HG02884 (cell line): ENCODE data around the gene JAG1.

ENCODE experiments used
- ATAC-seq: cut with Tn5 transposase; IDR thresholded peaks from one replicate; pipeline ENCODE4 v1.9.1; 2021; ENCODE audit warnings: mild to moderate bottlenecking, moderate library complexity; ENCODE audit not compliant: unreplicated experiment

The JAG1 gene

GRCh38 chr20:10639737-10640556, 33.9 kb downstream of the JAG1 start:
- ATAC-seq: no peak

DNA sequence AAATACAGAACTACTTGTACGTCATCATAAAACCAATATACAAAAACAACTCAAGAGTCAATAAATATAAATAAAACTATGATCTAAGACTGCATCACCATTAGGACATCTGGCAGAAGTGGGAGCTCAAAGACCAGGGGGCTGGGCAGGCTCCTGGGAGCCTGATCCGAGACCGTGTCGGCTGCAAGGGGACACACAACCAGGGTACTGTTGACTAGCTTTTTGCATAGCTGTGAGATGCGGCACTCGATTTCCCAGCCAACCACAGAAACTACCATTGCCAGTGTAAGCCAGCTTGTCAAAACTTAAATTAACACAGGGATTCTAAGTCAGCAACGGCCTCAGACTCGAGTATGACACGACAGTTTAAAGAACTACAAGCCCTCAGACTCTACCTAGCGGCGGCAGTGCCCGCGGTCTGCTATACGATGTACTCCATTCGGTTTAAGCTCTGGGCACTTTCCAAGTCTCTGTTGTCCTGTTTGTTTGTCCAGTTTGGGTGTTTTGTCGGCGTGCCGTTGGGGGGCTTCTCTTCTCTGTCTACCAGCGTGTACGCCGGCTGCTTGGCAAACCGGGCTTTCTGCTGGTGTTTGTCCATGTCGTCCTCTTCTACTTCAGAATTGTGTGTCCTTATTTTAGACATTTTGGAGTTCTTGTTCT, 34.6 kb downstream of the JAG1 start:
- no peak for ATAC-seq

GRCh38 chr20:10637563-10637962, 36.2 kb downstream of the JAG1 start:
- ATAC-seq: no peak

DNA sequence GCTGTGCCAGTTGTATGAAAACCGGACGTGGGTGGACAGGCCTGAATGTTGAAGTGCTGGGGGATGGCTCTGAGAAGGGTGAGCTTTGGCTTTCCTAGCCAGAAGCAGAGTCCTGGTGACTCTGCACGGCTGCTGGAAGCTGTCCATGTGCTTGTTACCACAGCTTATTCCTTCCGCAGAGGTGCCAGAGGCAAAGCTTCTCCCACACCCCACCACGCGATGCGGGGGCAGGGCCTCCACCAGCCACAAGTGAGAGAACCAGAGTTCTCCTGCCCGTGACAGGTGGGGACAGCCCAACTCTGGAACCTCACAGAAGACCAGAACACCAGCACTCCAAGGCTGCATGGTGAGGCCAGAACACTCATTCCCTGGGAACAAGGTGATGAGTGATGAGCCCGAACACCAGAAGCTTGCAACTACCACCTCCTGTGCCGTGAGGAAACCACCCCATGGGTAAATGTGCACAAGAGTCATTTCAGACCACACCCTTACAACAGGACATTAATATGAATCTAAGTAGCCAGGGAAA, 36.7 kb downstream of the JAG1 start:
- ATAC-seq: no peak

DNA sequence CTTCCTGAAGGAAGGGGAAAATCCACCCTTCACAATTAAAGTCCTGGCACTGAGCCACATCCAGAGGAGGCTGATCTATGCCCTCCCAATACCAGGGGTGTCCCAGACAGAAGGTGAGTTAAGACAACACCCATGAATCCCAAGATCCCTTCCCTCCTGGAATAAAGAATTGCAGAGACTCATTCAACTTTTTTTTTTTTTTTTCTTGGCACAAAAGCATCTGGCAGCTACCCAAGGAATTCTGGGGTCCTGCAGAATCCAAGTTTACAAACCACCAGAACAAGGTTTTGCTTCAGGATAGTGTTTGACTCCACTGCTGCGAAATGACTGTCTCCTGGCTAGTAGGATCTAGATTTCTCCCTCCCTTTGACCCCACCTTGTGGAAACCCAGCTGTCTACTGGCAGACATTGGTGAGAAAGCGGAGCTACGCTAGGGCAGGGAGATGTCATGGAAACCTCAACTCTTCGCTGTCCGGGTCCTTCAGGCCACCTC, 37.4 kb downstream of the JAG1 start:
- no peak for ATAC-seq

GRCh38 chr20:10635476-10636208, 38.2 kb downstream of the JAG1 start:
- ATAC-seq: no peak

DNA sequence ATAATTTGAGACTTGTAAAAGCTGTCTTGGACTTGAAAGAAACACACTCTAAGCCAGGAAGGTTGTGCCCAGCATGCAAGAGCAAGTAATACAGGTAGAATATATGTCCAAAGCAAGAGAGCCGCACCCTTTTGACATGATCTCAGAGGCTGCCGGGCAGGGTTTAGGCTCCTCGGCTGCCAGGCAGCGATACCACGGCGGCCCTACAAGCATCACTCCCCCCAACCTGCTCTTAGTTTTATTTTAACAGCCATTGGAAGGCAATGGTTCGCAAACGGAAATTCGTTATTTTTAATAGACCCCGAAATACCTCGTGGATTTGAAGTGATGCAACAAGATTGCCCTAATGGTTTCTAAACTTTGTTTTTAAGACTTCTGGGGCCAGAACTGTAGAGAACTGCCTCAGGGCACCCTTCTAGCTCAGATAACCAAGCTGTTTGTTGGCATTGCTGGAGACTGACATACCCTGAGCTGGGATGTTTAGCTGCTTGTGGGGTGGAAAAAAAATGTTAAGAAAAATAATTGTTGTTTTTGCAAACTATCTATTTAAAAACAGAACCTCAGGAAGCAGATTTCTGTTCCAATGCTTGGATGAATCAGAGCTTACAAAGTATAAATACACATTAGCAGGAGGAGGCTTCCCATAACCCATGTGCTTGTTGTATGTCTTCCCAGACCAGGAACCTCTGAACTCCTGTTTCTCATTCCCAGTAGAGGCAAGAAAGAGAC, 39.0 kb downstream of the JAG1 start:
- ATAC-seq: no peak

- ATAC-seq: no peak
These were observed 39.6 kb downstream of the JAG1 start for GRCh38 chr20:10634211-10634610.

- no peak for ATAC-seq
These were observed 40.1 kb downstream of the JAG1 start for GRCh38 chr20:10633718-10634117.

GRCh38 chr20:10632721-10633509, 40.9 kb downstream of the JAG1 start:
- ATAC-seq: no peak

DNA sequence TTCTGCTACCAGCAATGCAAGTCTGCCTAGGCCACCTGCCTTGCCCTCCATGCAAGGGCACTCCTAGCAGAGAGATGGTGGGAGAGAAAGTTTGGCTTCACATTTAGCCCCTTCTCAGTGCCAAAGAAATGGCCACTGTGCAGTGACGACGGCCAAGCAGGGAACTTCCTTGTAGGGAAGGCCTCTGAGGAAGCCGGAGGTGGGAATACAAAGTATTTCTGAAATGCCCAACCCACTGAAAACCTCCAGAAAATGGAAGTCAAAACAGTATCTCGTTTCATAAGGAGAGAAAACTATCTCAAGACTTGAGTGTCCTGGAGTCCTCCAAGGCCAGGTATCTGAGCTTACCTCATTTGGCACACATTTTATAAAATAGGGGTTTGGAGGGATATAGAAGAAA, 42.7 kb downstream of the JAG1 start:
- ATAC-seq: no peak

DNA sequence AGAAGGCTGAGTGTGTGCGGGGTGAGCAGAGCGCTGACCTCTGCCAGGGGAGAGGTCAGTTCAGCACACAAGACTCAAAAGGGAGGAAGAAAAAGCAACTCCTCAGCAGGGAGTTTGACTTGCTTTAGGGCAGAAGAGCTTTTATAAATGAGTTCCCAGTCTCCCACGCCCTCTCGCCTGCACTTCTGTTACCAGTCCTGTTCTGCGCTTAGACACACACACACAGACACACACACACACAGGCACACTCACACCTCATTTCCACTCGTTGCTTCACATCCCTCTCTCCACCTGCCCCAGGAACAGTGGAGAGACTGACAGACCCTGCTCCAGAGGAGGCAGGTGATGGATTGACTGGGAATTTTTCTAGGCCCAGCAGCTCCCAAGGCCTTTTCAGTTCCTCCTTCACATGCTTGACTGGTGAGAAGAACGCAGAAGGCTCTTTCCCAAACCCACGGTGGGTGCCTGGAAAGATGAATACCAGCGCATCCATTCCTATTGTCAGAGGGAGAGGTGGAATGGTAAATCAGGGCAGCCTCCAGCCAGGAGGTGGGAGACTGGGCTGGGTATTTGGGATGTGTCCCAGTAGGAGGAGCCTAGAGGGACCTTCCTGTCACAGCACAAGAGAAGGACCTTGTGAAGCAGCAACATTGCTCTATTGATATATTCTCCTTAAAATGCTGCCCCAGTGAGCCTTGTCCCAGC, 43.7 kb downstream of the JAG1 start:
- no peak for ATAC-seq

DNA sequence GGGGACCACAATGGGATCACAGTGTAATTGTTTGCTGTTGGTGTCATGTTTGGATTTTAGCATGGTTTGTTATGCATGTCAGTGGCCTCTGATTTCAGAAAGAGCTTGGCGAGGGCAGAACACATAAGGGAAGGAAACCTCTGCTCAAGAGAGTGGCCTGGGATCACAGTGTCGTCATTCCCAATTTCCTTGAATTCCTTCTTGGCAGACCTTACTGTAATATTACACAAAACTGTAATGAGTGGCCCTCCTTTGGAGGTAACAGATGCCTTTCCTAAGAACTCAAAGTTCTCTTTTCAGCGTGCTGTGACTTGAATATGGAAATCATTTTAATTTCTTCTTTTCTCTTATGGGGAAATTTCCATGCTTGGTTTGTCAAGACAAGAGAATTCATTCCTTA, 46.9 kb downstream of the JAG1 start:
- ATAC-seq: no peak

DNA sequence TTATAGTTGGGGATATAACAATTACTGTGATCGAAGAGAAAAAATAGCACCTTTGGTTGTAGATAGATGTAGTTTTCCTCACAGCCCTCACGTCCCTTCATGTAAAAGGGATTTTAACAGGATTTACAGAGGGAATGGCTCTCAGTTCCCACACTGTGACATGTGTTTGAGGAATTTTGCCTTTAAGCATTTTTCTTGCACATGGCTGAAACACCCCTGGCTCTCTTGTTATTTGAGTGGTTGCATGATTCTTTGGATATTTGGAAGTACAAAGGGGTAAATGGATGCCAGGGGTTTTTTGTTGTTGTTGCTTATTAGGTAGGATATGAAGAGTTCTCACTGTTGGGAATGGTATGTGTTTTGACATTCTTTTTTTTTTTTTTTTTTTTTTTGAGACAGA, 48.2 kb downstream of the JAG1 start:
- no peak for ATAC-seq

DNA sequence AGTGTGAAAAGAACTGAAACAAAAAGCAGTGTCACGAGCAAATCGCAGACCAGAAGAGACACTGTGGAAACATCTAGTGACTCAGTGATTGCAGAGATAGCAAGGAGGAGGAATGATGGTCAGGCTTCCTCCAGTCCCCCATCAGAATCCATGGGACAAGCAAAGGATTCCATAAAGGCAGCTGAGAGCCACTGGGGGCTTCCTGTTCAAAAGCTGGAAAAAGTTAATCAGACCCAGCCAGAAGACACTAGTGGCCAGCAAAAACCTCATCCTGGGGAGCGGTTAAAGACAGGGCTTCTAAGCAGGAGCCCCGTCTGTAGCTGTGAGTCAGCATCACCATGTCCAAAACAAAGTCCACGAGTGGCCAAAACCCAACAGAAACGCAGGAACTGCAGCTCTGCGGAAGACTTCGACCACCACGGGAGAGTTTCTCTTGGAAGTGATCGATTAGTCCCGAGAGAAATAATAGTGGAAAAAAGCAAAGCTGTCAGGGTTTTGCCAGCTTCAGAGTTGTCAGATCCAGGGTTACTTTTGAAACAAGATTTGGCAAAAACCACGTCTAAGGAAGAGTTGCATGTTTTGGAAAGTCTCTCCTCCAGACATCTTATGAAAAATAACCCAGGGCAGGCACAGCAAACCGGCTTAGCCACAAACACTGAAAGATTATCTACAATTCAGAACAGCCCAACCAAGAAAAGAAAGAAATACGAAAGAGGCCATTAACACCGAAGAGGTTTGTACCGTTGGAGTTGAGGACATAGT, 51.0 kb downstream of the JAG1 start:
- no peak for ATAC-seq

DNA sequence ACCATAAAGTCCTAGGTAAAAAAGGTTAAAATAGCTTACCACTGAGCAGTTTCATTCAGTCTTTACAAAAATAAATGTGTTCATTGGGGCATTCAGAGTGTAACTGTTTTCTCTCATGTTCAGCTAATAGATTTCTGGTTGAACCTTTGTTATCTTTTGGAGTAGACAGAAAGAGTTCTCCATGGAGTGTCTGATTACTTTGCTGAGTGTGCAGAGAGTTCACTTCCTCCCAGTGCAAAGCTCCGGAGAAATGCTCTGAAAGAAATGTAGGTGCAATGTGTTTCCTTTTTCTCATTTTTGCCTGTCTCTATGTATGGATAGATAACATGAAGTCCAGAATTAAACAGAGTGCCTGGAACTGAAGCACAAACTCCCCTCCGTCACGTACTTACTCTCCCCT, 52.6 kb downstream of the JAG1 start:
- no peak for ATAC-seq

DNA sequence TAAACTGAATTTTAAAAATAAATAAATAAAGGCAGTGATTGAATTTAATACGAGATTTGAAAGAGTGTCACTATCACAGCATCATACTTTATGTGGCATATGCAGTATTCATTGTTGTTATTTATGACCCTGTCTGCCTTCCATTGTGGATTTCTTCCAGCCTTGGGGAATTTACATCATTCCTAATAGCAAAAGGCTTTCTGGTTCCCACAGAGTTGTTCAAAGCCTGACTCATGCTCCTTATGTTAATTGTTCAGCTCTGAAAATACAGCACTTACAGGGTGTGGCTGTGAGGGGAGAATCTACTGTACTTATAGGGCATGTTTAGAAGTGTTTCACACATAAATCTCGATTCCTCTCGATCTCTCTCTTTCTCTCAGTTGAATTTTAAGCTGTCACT, 54.4 kb downstream of the JAG1 start:
- ATAC-seq: no peak

GRCh38 chr20:10618611-10619245, 55.1 kb downstream of the JAG1 start:
- no peak for ATAC-seq
